Measurements from ENCODE around the gene CDK19. TPM values are rescaled to one million over a fixed set of nuclear protein-coding genes. Genes with fewer than 3 reads are reported as not detected.

CDK19 gene
- total and polyA plus RNA-seq, 10 of the 15 experiments (the other 5 are each of a cell fraction or from before 2014, with no cell fraction given): 4.6 to 21.4 (median 12.4) TPM

- in situ Hi-C loops (cut with MboI): no loop called here
- FAIRE-seq (no peak), DNase-seq (ENCODE audit: low read depth, low spot score) (no peak), ATAC-seq (no peak)
- ChIA-PET RAD21 (ENCODE audit: unreplicated experiment) (no interaction called here), POLR2A (no interaction called here), CTCF (no interaction called here), SMC1A (ENCODE audit: uncharacterized antibody, unreplicated experiment) (interaction anchor here (0.5 to 1.2 kb wide), 3 partner anchors 14 to 65 kb away, joined by 3 read pairs; no protein-coding TSS in a partner anchor)
- no peaks in the 10 kb centered on the region; a peak in 1 of 4 replicates for H3K36me3 ChIP-seq (ENCODE audit: control insufficient read depth in 2 of 2, insufficient read depth in 2 of 2, low read length in 1 of 2)
- H3K4me3 ChIP-seq: no peak overlapping the region
- 98% methylated on average over 3 of the region's 3 CpGs for WGBS (ENCODE audit: insufficient coverage, insufficient replicate concordance, low lambda C conversion rate, missing lambda C conversion rate)
- H3K27me3 ChIP-seq (replicated peaks in 1 of 2; ENCODE audit: control insufficient read depth in 2 of 2, insufficient read depth in 2 of 2, low read length in 1 of 2): no peaks in the 10 kb centered on the region
- H3K4me2 ChIP-seq (ENCODE audit: control insufficient read depth, insufficient read depth): no peak overlapping the region
- H3K9ac ChIP-seq (ENCODE audit: control insufficient read depth, insufficient read depth, low read length): no peak overlapping the region
- no peaks in the 10 kb centered on the region for H3K79me2 ChIP-seq (ENCODE audit: control insufficient read depth, insufficient read depth, low read length)
- peaks cover 2% of the 10 kb centered on the region; the same call in 1 of the 3 replicates for H3K9me3 ChIP-seq (replicated peaks; ENCODE audit: control insufficient read depth, insufficient read depth, low read length)
- no TSS peak for BruUV-seq (replicated peaks)
- no peak overlapping the region for H2AFZ ChIP-seq (ENCODE audit: control insufficient read depth, low read depth, low read length)
- intact Hi-C loops (cut with micrococcal nuclease; ENCODE audit: unreplicated experiment): no loop called here
- no peaks in the 10 kb centered on the region for H3K4me1 ChIP-seq (ENCODE audit: control insufficient read depth, insufficient read depth, low read length)
- no peak overlapping the region for H3K27ac ChIP-seq (ENCODE audit: control insufficient read depth, insufficient read depth)
- no peaks in the 10 kb centered on the region for H4K20me1 ChIP-seq (ENCODE audit: control insufficient read depth, insufficient read depth)
- TF ChIP-seq EGR1 (IDR thresholded peaks at IDR 0.05; ENCODE audit: borderline replicate concordance in 1 of 2, low read depth in 2 of 2, low read length in 2 of 2): no peak
- TF ChIP-seq NRF1 (conservative IDR thresholded peaks at IDR 0.05; ENCODE audit: low read depth, low read length): no peak
- no peak for TF ChIP-seq FOXK2 (IDR thresholded peaks at IDR 0.05)
- no peak for TF ChIP-seq CEBPZ (IDR thresholded peaks at IDR 0.05; ENCODE audit: low read depth, low read length)
- no peak for TF ChIP-seq HDGF (IDR thresholded peaks at IDR 0.05)
- TF ChIP-seq FOXM1 (IDR thresholded peaks at IDR 0.05; ENCODE audit: low read depth, low read length): no peak
- no peak for TF ChIP-seq ASH2L (IDR thresholded peaks at IDR 0.05; ENCODE audit: borderline replicate concordance, low read depth)
- no peak for TF ChIP-seq MYC (IDR thresholded peaks at IDR 0.05; ENCODE audit: insufficient read depth, insufficient read length, insufficient replicate concordance, low read length, severe bottlenecking)
- TF ChIP-seq, protein P1, sequence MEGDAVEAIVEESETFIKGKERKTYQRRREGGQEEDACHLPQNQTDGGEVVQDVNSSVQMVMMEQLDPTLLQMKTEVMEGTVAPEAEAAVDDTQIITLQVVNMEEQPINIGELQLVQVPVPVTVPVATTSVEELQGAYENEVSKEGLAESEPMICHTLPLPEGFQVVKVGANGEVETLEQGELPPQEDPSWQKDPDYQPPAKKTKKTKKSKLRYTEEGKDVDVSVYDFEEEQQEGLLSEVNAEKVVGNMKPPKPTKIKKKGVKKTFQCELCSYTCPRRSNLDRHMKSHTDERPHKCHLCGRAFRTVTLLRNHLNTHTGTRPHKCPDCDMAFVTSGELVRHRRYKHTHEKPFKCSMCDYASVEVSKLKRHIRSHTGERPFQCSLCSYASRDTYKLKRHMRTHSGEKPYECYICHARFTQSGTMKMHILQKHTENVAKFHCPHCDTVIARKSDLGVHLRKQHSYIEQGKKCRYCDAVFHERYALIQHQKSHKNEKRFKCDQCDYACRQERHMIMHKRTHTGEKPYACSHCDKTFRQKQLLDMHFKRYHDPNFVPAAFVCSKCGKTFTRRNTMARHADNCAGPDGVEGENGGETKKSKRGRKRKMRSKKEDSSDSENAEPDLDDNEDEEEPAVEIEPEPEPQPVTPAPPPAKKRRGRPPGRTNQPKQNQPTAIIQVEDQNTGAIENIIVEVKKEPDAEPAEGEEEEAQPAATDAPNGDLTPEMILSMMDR (IDR thresholded peaks at IDR 0.05 in 2 of 3, conservative IDR thresholded peaks at IDR 0.05 in 1 of 3; ENCODE audit: control insufficient read depth in 2 of 3, extremely low read depth in 1 of 3, insufficient read depth in 1 of 3, low read depth in 3 of 3, low read length in 3 of 3): no peak
- no peak for TF ChIP-seq GATAD2B (conservative IDR thresholded peaks at IDR 0.05; ENCODE audit: low read depth)
- no peak for TF ChIP-seq PRDM15 (CRISPR knock-in tag; IDR thresholded peaks at IDR 0.05)
- no peak for TF ChIP-seq SPI1 (IDR thresholded peaks at IDR 0.05; ENCODE audit: borderline replicate concordance, insufficient read depth, low read depth, low read length)
- TF ChIP-seq ESRRA (IDR thresholded peaks at IDR 0.05; ENCODE audit: low read length): no peak
- no peak for TF ChIP-seq NR2F1 (conservative IDR thresholded peaks at IDR 0.05)
- TF ChIP-seq CHD2 (IDR thresholded peaks at IDR 0.05; ENCODE audit: borderline replicate concordance, low read depth, low read length): no peak
- TF ChIP-seq ZNF274 (IDR thresholded peaks at IDR 0.05; ENCODE audit: insufficient read depth, insufficient read length): no peak
Observed at GRCh38 chr6:110656492-110656891, 158.8 kb downstream of the CDK19 start.

Data from GM12878 (cell line).